Measurements from ENCODE around the gene CHRND. TPM values are rescaled to one million over a fixed set of nuclear protein-coding genes. Genes with fewer than 3 reads are reported as not detected.
A peak's percentile ranks its signal among the peaks of the same experiment; 100 is the strongest.

The CHRND gene
- total and polyA plus RNA-seq, 2 of the 13 experiments (the other 11 are each of a cell fraction or from before 2014, with no cell fraction given) = 0.18 TPM; not detected in 1

GRCh38 chr2:232523682-232524597 lies 2.0 kb upstream of the CHRND start (continued):
- TF ChIP-seq NFAT5 (CRISPR knock-in tag; IDR thresholded peaks at IDR 0.05) (no peak), PAXIP1 (CRISPR knock-in tag; conservative IDR thresholded peaks at IDR 0.05) (no peak), SETDB1 (CRISPR knock-in tag; IDR thresholded peaks at IDR 0.05; ENCODE audit: borderline replicate concordance) (no peak), LRRFIP1 (CRISPR knock-in tag; conservative IDR thresholded peaks at IDR 0.05) (no peak), RARG (CRISPR knock-in tag; IDR thresholded peaks at IDR 0.05; ENCODE audit: low read depth) (no peak), HNRNPUL1 (IDR thresholded peaks at IDR 0.05; ENCODE audit: low read depth, low read length) (no peak), EHMT2 (IDR thresholded peaks at IDR 0.05; ENCODE audit: borderline replicate concordance, low read depth, low read length) (no peak), IRF2 (CRISPR knock-in tag; IDR thresholded peaks at IDR 0.05) (no peak), ZBTB38 (CRISPR knock-in tag; IDR thresholded peaks at IDR 0.05) (peak; percentile 48; the same call in 1 of the 2 replicates), PTBP1 (IDR thresholded peaks at IDR 0.05; ENCODE audit: low read depth, low read length, poor library complexity, severe bottlenecking) (no peak), REXO4 (CRISPR knock-in tag; IDR thresholded peaks at IDR 0.05; ENCODE audit: borderline replicate concordance) (no peak), TAF1 (CRISPR knock-in tag; IDR thresholded peaks at IDR 0.05) (no peak), SNAPC5 (CRISPR knock-in tag; IDR thresholded peaks at IDR 0.05; ENCODE audit: borderline replicate concordance) (no peak), MAFF (IDR thresholded peaks at IDR 0.05; ENCODE audit: low read depth, low read length) (no peak), ZNF672 (CRISPR knock-in tag; IDR thresholded peaks at IDR 0.05) (no peak), SALL1 (CRISPR knock-in tag; IDR thresholded peaks at IDR 0.05) (peak; percentile 41; the same call in 1 of the 2 replicates), XRCC5 (optimal IDR thresholded peaks at IDR 0.05; ENCODE audit: low read length) (peak; percentile 73)
